GM12872 (cell line): ENCODE measurements around the gene LRRC18.

Experiments used
- CTCF ChIP-seq: IDR thresholded peaks from 3 replicates; pipeline ENCODE4 v1.5.1; 2011; ENCODE audit warnings: low read depth, mild to moderate bottlenecking, low read length, moderate library complexity; ENCODE audit not compliant: insufficient read depth

LRRC18 gene

GRCh38 chr10:48939790-48940325, at the start of gene LRRC18:
Gene LRRC18 (minus strand): TSS chr10:48939840. CDS start chr10:48914155, 25,685 bp downstream.
- TF ChIP-seq CTCF, result no peak

DNA sequence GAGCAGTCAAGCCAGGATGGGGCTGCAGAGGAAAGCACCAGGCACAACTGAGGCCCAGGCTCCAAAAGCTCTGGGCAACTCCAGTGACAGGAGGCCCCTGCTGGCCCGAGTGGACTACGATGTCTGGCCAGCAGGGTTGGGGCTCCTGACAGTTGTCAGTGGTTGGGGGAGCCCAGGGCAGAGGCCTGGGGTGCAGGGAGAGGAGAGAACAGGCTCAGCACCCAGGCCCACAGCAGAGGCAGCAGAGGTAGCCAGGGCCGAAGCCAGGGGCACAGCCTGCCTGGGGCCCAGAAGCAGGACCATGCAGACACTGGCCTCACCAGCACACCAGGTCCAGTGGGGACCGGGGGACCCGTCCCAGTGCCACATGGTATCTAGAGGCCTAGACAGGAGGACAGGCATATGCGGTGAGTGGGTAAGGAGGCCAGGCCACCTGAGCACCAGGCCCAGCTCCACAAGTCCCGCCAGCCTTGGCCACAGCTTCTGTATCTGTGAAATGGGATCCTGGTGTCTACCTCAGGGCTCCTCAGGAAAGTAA, 46.0 kb upstream of the LRRC18 start:
- TF ChIP-seq CTCF, result no peak

DNA sequence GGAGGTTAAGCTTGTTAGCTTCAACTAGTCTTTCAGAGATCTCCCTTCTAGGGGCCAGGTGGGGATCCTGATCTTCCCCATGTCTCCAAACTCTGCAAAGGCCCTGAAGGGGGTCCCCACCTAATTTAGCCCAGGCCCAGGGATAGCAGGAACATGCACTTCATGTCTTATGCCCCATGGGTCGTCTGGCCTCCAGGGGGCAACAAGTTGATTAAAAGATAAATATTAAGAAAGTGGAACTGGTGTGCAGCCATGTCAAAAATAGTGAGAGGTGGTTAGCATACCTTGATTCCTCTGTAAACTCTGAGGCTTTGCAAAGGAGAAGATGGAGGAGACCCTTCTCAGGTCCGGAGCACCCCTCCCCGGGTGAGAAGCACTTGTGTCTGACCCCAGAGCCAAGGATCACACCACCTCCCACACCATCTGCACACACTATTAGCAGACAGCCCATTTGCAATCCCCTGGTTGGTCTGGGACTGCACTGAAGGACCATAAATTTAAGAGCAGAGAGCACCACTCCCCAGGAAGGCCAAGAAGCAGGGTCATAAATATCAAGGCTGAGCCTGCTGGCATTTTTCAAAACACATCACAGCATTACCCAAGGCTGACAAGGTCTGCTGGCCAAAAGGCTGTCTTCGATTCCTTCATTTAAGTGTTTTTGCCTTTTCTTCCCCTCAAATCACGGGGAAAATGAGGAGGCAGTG, 44.2 kb upstream of the LRRC18 start:
- TF ChIP-seq CTCF, result peak; percentile 10; the same call in 1 of the 3 replicates

- no peak for TF ChIP-seq CTCF
Observed at GRCh38 chr10:48982584-48982983, 42.9 kb upstream of the LRRC18 start.

- TF ChIP-seq CTCF, result peak; percentile 86
Observed at GRCh38 chr10:48981310-48981907, 41.8 kb upstream of the LRRC18 start.

DNA sequence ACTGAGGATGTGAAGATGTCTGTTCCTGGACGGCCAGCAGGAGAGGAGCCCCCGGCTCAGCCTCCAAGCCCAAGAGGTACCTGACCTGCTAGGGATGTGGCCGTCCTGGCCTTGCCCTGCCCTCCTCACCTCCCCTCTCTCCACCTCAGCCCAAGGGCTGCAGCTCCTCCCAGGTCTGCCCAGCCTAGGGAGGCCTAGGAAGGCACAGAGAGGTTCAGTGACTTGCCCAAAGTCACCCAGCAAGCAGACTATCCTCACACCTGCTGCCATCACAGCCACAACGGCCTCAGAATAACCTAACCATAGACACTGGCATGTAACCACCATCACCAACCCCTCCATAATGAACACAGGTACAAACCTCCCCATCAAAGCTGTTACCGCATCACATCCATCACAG, 38.7 kb upstream of the LRRC18 start:
- no peak for TF ChIP-seq CTCF

- TF ChIP-seq CTCF, result peak; percentile 36; the same call in 2 of the 3 replicates
Observed at GRCh38 chr10:48976196-48976595, 36.6 kb upstream of the LRRC18 start.
